IMR-90 (cell line): ENCODE data around the gene CD9. TPM values are rescaled to one million over a fixed set of nuclear protein-coding genes. Genes with fewer than 3 reads are reported as not detected.

Experiments used
- ATAC-seq: fragments of 200-7000 bp; cut with Tn5 transposase; 2 replicates; pipeline ENCODE4 v1.9.1; 2020; ENCODE audit warnings: low read depth, mild to moderate bottlenecking, moderate library complexity
- BruUV-seq: library from RNA; stranded (reverse); fragments of 400-500 nt; replicated peaks from 2 replicates; lab custom pipeline; 2021; lab: Mats Ljungman, UMichigan
- CTCF ChIA-PET: fragments of 300-600 bp; formaldehyde crosslinking; extraction: SDS; loops from one replicate; lab custom pipeline; 2021; ENCODE audit warnings: antibody characterized with exemption; lab: Yijun Ruan, JAX
- POLR2A ChIA-PET: fragments of 300-600 bp; sonication (Branson Sonifier 250); formaldehyde crosslinking; loops from one replicate; lab custom pipeline; 2022; ENCODE audit warnings: antibody characterized with exemption; ENCODE audit not compliant: unreplicated experiment; lab: Charles Lee
- DNase-seq: peaks from one replicate; pipeline ENCODE4 v3.0.0; 2013
- H2AFZ ChIP-seq: replicated peaks from 2 replicates; pipeline ENCODE3; 2013; ENCODE audit warnings: low read length, mild to moderate bottlenecking; ENCODE audit not compliant: poor library complexity
- H2AK5ac ChIP-seq: 2 replicates; pipeline ENCODE4 v1.6.1; 2013; ENCODE audit warnings: low read depth, low read length, inconsistent platforms
- H2AK9ac ChIP-seq: replicated peaks from 2 replicates; pipeline ENCODE3; 2013; ENCODE audit warnings: mild to moderate bottlenecking, low read depth, low read length, moderate library complexity; ENCODE audit not compliant: poor library complexity
- H2BK120ac ChIP-seq: 2 replicates; pipeline ENCODE4 v1.6.1; 2013; ENCODE audit warnings: low read depth, low read length, inconsistent platforms
- H2BK15ac ChIP-seq: 3 replicates; pipeline ENCODE4 v1.6.1; 2013; ENCODE audit warnings: low read depth, low read length, inconsistent platforms
- H2BK20ac ChIP-seq: 2 replicates; pipeline ENCODE4 v1.6.1; 2013; ENCODE audit warnings: low read depth, mild to moderate bottlenecking, inconsistent platforms, low read length, moderate library complexity
- H2BK5ac ChIP-seq: 2 replicates; pipeline ENCODE4 v1.6.1; 2013; ENCODE audit warnings: mild to moderate bottlenecking, low read depth, low read length, inconsistent platforms; ENCODE audit not compliant: poor library complexity, severe bottlenecking
- H3K14ac ChIP-seq: replicated peaks from 2 replicates; pipeline ENCODE4 v1.6.1; 2013; ENCODE audit warnings: low read depth, low read length, inconsistent platforms
- H3K18ac ChIP-seq: 2 replicates; pipeline ENCODE4 v1.6.1; 2013; ENCODE audit warnings: low read depth, low read length, control low read depth
- H3K23ac ChIP-seq: 2 replicates; pipeline ENCODE4 v1.6.1; 2013; ENCODE audit warnings: low read depth, low read length, inconsistent platforms
- H3K27ac ChIP-seq: 2 replicates; pipeline ENCODE4 v1.5.1; 2013; ENCODE audit warnings: mild to moderate bottlenecking, control low read depth, low read length; ENCODE audit not compliant: insufficient read depth
- H3K27me3 ChIP-seq: 2 replicates; pipeline ENCODE4 v1.6.1; 2013; ENCODE audit warnings: low read length; ENCODE audit not compliant: control insufficient read depth, insufficient read depth
- H3K36me3 ChIP-seq: 2 replicates; pipeline ENCODE4 v1.6.1; 2013; ENCODE audit warnings: low read length, mixed read lengths; ENCODE audit not compliant: control insufficient read depth, insufficient read depth
- H3K4ac ChIP-seq: 2 replicates; pipeline ENCODE4 v1.6.1; 2013; ENCODE audit warnings: low read depth, low read length, inconsistent platforms
- H3K4me1 ChIP-seq: 2 replicates; pipeline ENCODE4 v1.6.1; 2013; ENCODE audit warnings: low read length, mixed read lengths; ENCODE audit not compliant: control insufficient read depth, insufficient read depth
- H3K4me2 ChIP-seq: 2 replicates; pipeline ENCODE4 v1.6.1; 2013; ENCODE audit warnings: low read depth, mild to moderate bottlenecking, control low read depth, low read length, moderate library complexity
- H3K4me3 ChIP-seq: 2 replicates; pipeline ENCODE4 v1.5.1; 2013; ENCODE audit warnings: low read depth, mild to moderate bottlenecking, control low read depth, low read length, moderate library complexity; ENCODE audit not compliant: insufficient read depth
- H3K56ac ChIP-seq: 2 replicates; pipeline ENCODE4 v1.6.1; 2013; ENCODE audit warnings: low read length, inconsistent platforms; ENCODE audit not compliant: insufficient read depth; ENCODE audit errors: extremely low read depth
- H3K79me1 ChIP-seq, 2 experiments: 2 replicates each; pipeline ENCODE4 v1.6.1; 2013; ENCODE audit warnings: low read length in 2 of 2, inconsistent platforms in 1 of 2, low read depth in 1 of 2
- H3K9ac ChIP-seq: 2 replicates; pipeline ENCODE4 v1.6.1; 2013; ENCODE audit warnings: low read depth, low read length, control low read depth
- H3K9me1 ChIP-seq: 2 replicates; pipeline ENCODE4 v1.6.1; 2013; ENCODE audit warnings: low read length, inconsistent platforms; ENCODE audit not compliant: insufficient read depth
- H3K9me3 ChIP-seq: 2 replicates; pipeline ENCODE4 v1.6.1; 2013; ENCODE audit warnings: low read length; ENCODE audit not compliant: control insufficient read depth, insufficient read depth
- H4K20me1 ChIP-seq: 2 replicates; pipeline ENCODE4 v1.6.1; 2013; ENCODE audit warnings: low read length, inconsistent platforms; ENCODE audit not compliant: insufficient read depth
- H4K5ac ChIP-seq: 2 replicates; pipeline ENCODE4 v1.6.1; 2013; ENCODE audit warnings: mild to moderate bottlenecking, low read depth, low read length, control low read depth
- H4K8ac ChIP-seq, 2 experiments: 2 replicates each; pipeline ENCODE4 v1.6.1; 2013; ENCODE audit warnings: low read depth in 2 of 2, low read length in 2 of 2, control low read depth in 1 of 2, inconsistent platforms in 1 of 2
- H4K91ac ChIP-seq: 2 replicates; pipeline ENCODE4 v1.6.1; 2013; ENCODE audit warnings: low read depth, low read length, inconsistent platforms; ENCODE audit not compliant: insufficient read depth
- RAD21 ChIP-seq: IDR thresholded peaks from 2 replicates; pipeline ENCODE4 v1.6.1; 2012; ENCODE audit warnings: low read length, improper control_type of control experiment
- WGBS, 2 experiments: methylation state at CpG; one replicate each; pipeline versions ENCODE4 v1.1.5 to v1.1.7; 2013; ENCODE audit warnings: missing lambda C conversion rate in 2 of 2; ENCODE audit not compliant: insufficient read length in 1 of 2; ENCODE audit errors: extremely low coverage in 2 of 2; 5-methylcytosine and 5-hydroxymethylcytosine counted together
- dilution Hi-C: fragments of 300-500 bp; cut with HindIII; formaldehyde crosslinking; loops from one replicate; pipeline ENCODE4 v1.14.3; 2018; ENCODE audit warnings: low sequenced_read_pairs; ENCODE audit not compliant: unreplicated experiment
- in situ Hi-C: fragments of 300-500 bp; cut with MboI; formaldehyde crosslinking; loops from 3 replicates; pipeline ENCODE4 v1.14.3; 2019; ENCODE audit warnings: low sequenced_read_pairs, inconsistent platforms, mixed read lengths
- intact Hi-C: fragments of 100-400 bp; cut with micrococcal nuclease; formaldehyde crosslinking; loops from 2 replicates; pipeline ENCODE4 v1.10.0; 2022
- polyA plus RNA-seq, 3 experiments: library from polyadenylated mRNA; depleted of rRNA; stranded (reverse); fragments of >200 nt; gene quantifications; 2 replicates each; pipeline ENCODE4 v1.2.3, GENCODE V29; 2012; ENCODE audit warnings: low replicate concordance in 1 of 3
- total RNA-seq: library from RNA; depleted of rRNA; stranded (reverse); fragments of >200 nt; gene quantifications from 2 replicates; pipeline ENCODE4 v1.2.3, GENCODE V29; 2012

The CD9 gene
- total and polyA plus RNA-seq, 2 of the 4 experiments (the other 2 are of a cell fraction) = 48.8 to 70.9 TPM

- H3K23ac ChIP-seq = no peak overlapping the region
- no peak overlapping the region for H3K4me3 ChIP-seq
- in situ Hi-C loops (no loop called here), intact Hi-C loops (no loop called here), dilution Hi-C loops (no loop called here)
- 0 out of 2 replicates have a peak, but pooled peaks cover 3% of the 10 kb centered on the region for H3K9me1 ChIP-seq
- H3K79me1 ChIP-seq = no peaks in the 10 kb centered on the region
- no peak for DNase-seq
- no peak overlapping the region for H2BK15ac ChIP-seq
- H3K27me3 ChIP-seq = no peaks in the 10 kb centered on the region
- H4K20me1 ChIP-seq = no peaks in the 10 kb centered on the region
- H2AK9ac ChIP-seq = no peak overlapping the region
- H4K5ac ChIP-seq = no peak overlapping the region
- peaks cover 18% of the 10 kb centered on the region; the same call in 1 of the 2 replicates for H3K36me3 ChIP-seq
- H3K27ac ChIP-seq = no peak overlapping the region
- whole genome bisulfite sequencing, 2 experiments = no CpG with 5 or more reads among the region's 1 CpG
- no peak for ATAC-seq
- no peak overlapping the region for H4K91ac ChIP-seq
- H2BK5ac ChIP-seq = no peak overlapping the region
- no peak overlapping the region for H3K18ac ChIP-seq
- no peak overlapping the region for H3K56ac ChIP-seq
- no peaks in the 10 kb centered on the region for H3K9me3 ChIP-seq
- H2BK120ac ChIP-seq = no peak overlapping the region
- no peak overlapping the region for H2AK5ac ChIP-seq
- no peak overlapping the region for H3K4ac ChIP-seq
- no peak overlapping the region for H2BK20ac ChIP-seq
- H2AFZ ChIP-seq = no peak overlapping the region
- BruUV-seq = no TSS peak
- H3K4me2 ChIP-seq = no peak overlapping the region
- H3K4me1 ChIP-seq = peaks cover 4% of the 10 kb centered on the region; the same call in 1 of the 2 replicates
- no peak overlapping the region for H3K9ac ChIP-seq
- ChIA-PET POLR2A (no interaction called here), CTCF (no interaction called here)
- no peak overlapping the region for H4K8ac ChIP-seq
- TF ChIP-seq RAD21 = no peak
- no peak overlapping the region for H3K14ac ChIP-seq
These were observed 37.6 kb downstream of the CD9 start for GRCh38 chr12:6237830-6238229.
